ENCODE measurements around the gene GPATCH2L. TPM values are rescaled to one million over a fixed set of nuclear protein-coding genes. Genes with fewer than 3 reads are reported as not detected.

The GPATCH2L gene
- total RNA-seq, 3 donors from 2014 or later = 45.6 to 74.6 (median 61.6) TPM

DNA sequence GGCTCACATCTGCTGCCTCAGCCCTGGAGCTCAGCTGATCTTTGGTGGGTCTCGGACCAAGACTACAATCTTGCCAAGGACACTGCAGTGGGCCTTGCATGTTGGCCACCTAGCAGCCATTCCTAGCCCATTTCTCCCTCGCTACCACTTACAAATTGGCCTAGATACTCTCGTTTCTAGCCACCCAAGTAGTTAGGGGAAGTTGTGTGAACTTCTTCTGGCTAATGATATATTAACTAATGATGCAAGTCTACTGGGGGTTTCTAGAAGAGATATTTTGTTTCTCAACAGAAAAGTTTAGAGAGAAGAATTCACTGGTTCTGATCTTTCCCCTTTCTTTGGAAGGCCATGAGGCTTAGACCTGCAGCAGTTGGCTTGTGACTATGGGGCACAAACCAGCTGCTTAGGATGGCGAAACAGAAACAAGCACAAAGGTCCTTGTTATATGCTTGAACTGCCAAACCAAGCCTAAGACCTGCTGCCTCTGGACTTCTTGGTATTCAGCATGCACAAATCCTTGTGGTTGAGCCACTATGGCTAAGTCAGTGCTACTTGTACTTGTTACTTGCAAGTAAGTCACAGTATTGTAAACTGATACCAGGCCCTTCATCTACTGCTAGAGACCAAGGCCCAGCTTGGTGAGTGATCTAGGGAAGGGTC, 30.5 kb upstream of the GPATCH2L start:
- intact Hi-C loops (cut with DNase I; ENCODE audit: low total_unique reads) = no loop called here
- Histone ChIP-seq H3K36me3 (no peaks in the 10 kb centered on the region), H3K27ac (no peak overlapping the region), H3K27me3 (no peaks in the 10 kb centered on the region), H3K9me3 (no peaks in the 10 kb centered on the region), H3K4me3 (no peak overlapping the region), H3K4me1 (no peaks in the 10 kb centered on the region)
- DNase-seq (ENCODE audit: low spot score in 2 of 2) = no peak
- TF ChIP-seq, protein P1, sequence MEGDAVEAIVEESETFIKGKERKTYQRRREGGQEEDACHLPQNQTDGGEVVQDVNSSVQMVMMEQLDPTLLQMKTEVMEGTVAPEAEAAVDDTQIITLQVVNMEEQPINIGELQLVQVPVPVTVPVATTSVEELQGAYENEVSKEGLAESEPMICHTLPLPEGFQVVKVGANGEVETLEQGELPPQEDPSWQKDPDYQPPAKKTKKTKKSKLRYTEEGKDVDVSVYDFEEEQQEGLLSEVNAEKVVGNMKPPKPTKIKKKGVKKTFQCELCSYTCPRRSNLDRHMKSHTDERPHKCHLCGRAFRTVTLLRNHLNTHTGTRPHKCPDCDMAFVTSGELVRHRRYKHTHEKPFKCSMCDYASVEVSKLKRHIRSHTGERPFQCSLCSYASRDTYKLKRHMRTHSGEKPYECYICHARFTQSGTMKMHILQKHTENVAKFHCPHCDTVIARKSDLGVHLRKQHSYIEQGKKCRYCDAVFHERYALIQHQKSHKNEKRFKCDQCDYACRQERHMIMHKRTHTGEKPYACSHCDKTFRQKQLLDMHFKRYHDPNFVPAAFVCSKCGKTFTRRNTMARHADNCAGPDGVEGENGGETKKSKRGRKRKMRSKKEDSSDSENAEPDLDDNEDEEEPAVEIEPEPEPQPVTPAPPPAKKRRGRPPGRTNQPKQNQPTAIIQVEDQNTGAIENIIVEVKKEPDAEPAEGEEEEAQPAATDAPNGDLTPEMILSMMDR (IDR thresholded peaks at IDR 0.05) = no peak
- no peak for TF ChIP-seq POLR2A (IDR thresholded peaks at IDR 0.05)
- TF ChIP-seq POLR2AphosphoS5 (IDR thresholded peaks at IDR 0.05) = no peak

DNA sequence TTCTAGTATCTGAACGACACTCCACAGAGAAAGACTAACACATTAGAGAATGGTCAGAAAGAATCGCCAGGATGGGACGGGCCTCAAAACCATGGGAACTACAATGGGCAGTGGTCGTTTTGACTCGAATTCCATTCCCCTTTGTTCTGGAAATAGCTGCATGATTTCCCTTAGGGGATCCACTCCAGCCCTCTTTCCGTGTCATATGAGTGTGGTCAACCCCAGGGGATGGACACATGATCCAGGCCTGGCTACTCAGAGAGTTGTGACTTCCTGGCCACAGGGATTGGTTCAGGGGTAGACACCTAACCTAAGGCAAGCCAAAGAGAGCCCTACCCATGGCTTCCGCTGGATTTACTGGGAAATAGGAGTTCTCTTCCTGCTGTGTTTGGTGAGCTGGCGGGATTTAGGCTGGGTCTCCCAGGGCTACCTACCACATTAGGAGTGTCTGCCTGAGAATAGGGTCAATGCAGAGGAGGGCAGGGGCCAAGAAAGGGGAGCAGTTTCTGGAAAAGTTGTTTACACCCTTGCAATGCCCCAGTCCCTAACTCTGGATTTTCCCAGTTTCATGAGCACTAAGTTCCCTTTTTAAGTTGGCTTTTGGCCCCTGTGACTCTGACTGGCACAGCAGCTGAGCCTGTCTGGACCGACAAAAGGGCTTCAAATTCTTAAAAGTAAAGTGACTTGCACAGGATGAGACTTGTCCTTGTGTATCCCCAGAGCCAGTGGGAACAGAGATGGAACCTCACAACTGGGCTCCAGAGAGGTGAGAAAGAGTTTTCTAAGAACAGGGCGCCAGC, 28.1 kb upstream of the GPATCH2L start:
- H3K4me3 ChIP-seq = no peak overlapping the region
- intact Hi-C loops (cut with DNase I; ENCODE audit: low total_unique reads) = no loop called here
- H3K4me1 ChIP-seq = no peaks in the 10 kb centered on the region
- DNase-seq (ENCODE audit: low spot score in 2 of 2) = no peak
- no peaks in the 10 kb centered on the region for H3K36me3 ChIP-seq
- no peak for TF ChIP-seq POLR2AphosphoS5 (IDR thresholded peaks at IDR 0.05)
- TF ChIP-seq POLR2A (IDR thresholded peaks at IDR 0.05) = no peak
- TF ChIP-seq, protein P1 (IDR thresholded peaks at IDR 0.05) = no peak
- H3K27ac ChIP-seq = no peak overlapping the region
- no peaks in the 10 kb centered on the region for H3K27me3 ChIP-seq
- H3K9me3 ChIP-seq = peaks cover 0 to 3% of the 10 kb centered on the region in 2 donors

DNA sequence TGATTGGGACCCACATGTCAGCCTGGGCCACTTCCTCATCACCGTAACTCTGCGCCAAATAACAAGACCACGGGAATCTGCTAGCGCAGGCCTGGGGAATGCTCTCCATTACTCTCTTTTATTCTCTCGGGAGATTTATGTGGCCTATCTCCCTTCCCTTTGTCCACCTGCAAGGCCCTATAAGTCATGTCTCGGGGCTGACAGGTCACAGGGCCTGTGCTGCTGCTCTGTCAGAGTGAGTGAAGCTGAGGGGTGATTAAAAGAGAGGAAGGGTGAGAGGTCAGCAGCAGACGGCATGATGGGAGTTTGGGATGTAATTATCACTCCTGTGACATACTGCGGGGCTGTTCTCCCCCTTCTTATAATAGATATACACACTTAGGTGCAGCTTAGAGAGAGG, 26.2 kb upstream of the GPATCH2L start:
- no peaks in the 10 kb centered on the region for H3K36me3 ChIP-seq
- DNase-seq (ENCODE audit: low spot score in 2 of 2) = no peak
- H3K27me3 ChIP-seq = peaks cover 0 to 4% of the 10 kb centered on the region in 2 donors
- no peak overlapping the region for H3K27ac ChIP-seq
- H3K4me3 ChIP-seq = no peak overlapping the region
- TF ChIP-seq POLR2AphosphoS5 (IDR thresholded peaks at IDR 0.05) = no peak
- no peak for TF ChIP-seq POLR2A (IDR thresholded peaks at IDR 0.05)
- TF ChIP-seq, protein P1 (IDR thresholded peaks at IDR 0.05) = no peak
- H3K9me3 ChIP-seq = peaks cover 0 to 3% of the 10 kb centered on the region in 2 donors
- H3K4me1 ChIP-seq = no peaks in the 10 kb centered on the region
- intact Hi-C loops (cut with DNase I; ENCODE audit: low total_unique reads) = no loop called here

DNA sequence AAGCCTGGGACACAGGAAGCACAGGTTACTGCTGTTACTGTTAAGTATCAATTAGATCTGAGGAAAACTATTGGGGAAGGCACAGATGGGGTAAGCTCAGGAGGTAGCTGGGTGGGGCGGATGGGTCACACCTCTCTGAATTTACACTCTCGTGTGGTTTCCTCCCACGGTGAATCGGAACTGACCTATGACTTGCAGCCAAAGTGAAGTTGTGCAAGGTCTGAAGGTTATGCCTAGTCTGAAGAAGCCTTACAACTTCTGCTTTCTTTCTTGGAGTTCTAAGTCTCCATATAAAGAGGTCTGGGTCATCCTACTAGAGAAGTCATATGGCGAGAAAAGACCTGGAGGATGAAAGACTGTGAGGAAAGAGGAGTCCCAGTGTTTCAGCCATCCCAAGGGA, 25.6 kb upstream of the GPATCH2L start:
- TF ChIP-seq, protein P1 (IDR thresholded peaks at IDR 0.05) = no peak
- TF ChIP-seq POLR2A (IDR thresholded peaks at IDR 0.05) (no peak), POLR2AphosphoS5 (IDR thresholded peaks at IDR 0.05) (no peak)
- intact Hi-C loops (cut with DNase I; ENCODE audit: low total_unique reads) = no loop called here
- Histone ChIP-seq H3K4me1 (no peaks in the 10 kb centered on the region), H3K27ac (no peak overlapping the region), H3K27me3 (peaks cover 0 to 8% of the 10 kb centered on the region in 2 donors), H3K36me3 (no peaks in the 10 kb centered on the region), H3K4me3 (no peak overlapping the region), H3K9me3 (peaks cover 0 to 3% of the 10 kb centered on the region in 2 donors)
- DNase-seq (ENCODE audit: low spot score in 2 of 2) = no peak
